Measurements from ENCODE around the gene PARP1. TPM values are rescaled to one million over a fixed set of nuclear protein-coding genes. Genes with fewer than 3 reads are reported as not detected.

The PARP1 gene
- total RNA-seq, 1 donor from 2014 or later = 237 TPM

DNA sequence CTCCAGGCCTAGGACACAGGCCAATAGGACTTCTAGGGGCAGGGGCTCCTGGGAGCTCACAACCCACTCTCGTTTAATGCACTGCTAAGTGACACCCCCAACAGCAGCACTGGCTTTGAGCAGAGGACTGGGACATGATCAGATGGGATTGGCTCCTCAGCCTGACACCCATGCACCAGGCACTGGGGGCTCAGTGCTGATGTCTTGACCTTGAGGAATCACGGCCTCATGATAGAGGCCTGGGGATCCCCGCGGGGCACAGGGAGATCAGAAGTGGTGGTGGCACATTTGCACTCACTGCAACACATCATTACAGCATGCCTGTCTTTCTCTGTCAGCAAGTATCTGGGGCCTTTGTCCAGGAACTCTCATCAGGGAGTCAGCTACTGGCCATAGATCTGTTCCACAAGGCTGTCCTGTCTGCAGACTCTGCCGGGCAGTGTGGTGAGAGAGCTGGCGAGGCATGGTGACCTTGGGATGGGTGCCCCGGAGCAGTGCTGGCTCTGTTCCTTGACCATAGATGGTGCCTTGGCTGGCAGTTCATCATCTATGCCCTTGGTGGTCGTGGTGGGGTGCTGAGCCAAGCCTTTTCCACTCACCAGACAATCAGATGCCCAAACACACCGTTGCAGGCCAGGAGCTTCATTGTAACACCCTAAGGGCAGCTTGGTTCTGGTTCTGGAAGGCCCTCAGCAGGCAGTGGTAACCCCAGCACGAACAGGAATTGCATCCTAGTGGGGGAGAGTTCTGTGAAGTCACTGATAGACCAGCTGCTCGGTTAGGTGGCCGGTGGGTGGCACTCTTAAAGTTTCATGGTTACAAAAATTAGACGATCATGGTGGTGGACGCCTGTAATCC is 22.2 kb upstream of the PARP1 start:
- H3K27me3 ChIP-seq = no peaks in the 10 kb centered on the region
- H3K27ac Mint-ChIP-seq = no peak overlapping the region
- H3K4me1 Mint-ChIP-seq = peaks cover 13% of the 10 kb centered on the region
- H3K9me3 ChIP-seq (ENCODE audit: low read depth) = no peaks in the 10 kb centered on the region
- no peak for TF ChIP-seq EZH2phosphoT487 (IDR thresholded peaks at IDR 0.05)
- no peak for TF ChIP-seq EZH2 (IDR thresholded peaks at IDR 0.05)
- TF ChIP-seq, protein P1, sequence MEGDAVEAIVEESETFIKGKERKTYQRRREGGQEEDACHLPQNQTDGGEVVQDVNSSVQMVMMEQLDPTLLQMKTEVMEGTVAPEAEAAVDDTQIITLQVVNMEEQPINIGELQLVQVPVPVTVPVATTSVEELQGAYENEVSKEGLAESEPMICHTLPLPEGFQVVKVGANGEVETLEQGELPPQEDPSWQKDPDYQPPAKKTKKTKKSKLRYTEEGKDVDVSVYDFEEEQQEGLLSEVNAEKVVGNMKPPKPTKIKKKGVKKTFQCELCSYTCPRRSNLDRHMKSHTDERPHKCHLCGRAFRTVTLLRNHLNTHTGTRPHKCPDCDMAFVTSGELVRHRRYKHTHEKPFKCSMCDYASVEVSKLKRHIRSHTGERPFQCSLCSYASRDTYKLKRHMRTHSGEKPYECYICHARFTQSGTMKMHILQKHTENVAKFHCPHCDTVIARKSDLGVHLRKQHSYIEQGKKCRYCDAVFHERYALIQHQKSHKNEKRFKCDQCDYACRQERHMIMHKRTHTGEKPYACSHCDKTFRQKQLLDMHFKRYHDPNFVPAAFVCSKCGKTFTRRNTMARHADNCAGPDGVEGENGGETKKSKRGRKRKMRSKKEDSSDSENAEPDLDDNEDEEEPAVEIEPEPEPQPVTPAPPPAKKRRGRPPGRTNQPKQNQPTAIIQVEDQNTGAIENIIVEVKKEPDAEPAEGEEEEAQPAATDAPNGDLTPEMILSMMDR (IDR thresholded peaks at IDR 0.05) = no peak
- H3K4me2 ChIP-seq = no peak overlapping the region
- H2AFZ ChIP-seq (replicated peaks) = no peak overlapping the region
- H4K20me1 ChIP-seq (ENCODE audit: low read depth) = no peaks in the 10 kb centered on the region
- no peak overlapping the region for H3K4me3 Mint-ChIP-seq
- H3K27ac ChIP-seq = no peak overlapping the region
- H3K36me3 ChIP-seq = no peaks in the 10 kb centered on the region
- no peaks in the 10 kb centered on the region for H3K9me3 Mint-ChIP-seq
- H3F3A ChIP-seq (ENCODE audit: low read depth) = no peaks in the 10 kb centered on the region
- H3K27me3 Mint-ChIP-seq (ENCODE audit: insufficient read depth, low read depth) = peaks cover 11% of the 10 kb centered on the region
- H3K9ac ChIP-seq = no peak overlapping the region
- H3K4me3 ChIP-seq = no peak overlapping the region
- H3K36me3 Mint-ChIP-seq = no peaks in the 10 kb centered on the region
- no peak for DNase-seq (ENCODE audit: low spot score)
- peaks cover 11% of the 10 kb centered on the region for H3K4me1 ChIP-seq
- no peaks in the 10 kb centered on the region for H3K79me2 ChIP-seq (ENCODE audit: low read depth)

DNA sequence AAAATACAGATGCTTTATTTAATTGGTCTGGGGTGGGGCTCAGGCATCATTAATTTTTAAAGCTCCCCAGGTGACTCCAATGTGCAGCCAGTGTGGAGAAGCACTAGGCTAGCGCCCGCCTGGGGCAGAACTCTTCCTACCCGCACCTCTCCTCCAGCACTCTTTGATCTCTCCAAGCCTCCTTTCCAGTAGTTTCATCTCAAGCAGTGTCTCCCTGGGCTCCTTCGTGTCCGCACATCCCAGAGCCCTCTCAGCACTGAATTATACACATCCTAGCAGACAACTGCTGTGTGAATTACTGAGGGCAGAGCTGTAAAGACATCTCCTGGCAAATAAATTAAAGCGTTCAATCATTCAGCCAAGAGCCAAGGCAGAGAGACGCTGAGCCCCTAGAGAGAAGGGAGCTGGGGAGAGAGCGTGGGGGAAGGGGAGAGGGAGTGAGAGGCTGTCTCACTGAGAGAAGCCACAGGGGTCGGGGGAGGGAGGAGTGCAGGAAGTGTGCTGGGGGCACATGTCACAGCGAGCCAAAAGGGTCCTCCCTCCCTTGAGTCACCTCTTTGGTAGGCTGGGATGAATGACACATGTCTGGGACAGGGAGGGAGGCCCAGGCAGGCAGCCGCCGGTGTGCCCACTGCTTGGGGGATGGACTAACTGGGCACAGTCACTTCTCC is 21.0 kb upstream of the PARP1 start:
- H3K27ac Mint-ChIP-seq = no peak overlapping the region
- Histone ChIP-seq H4K20me1 (ENCODE audit: low read depth) (no peaks in the 10 kb centered on the region), H2AFZ (replicated peaks) (peak overlapping the region; percentile 93), H3K36me3 (no peaks in the 10 kb centered on the region), H3K79me2 (ENCODE audit: low read depth) (no peaks in the 10 kb centered on the region), H3F3A (ENCODE audit: low read depth) (no peaks in the 10 kb centered on the region), H3K9me3 (ENCODE audit: low read depth) (no peaks in the 10 kb centered on the region), H3K4me2 (peak overlapping the region; percentile 45), H3K27ac (no peak overlapping the region), H3K9ac (no peak overlapping the region), H3K27me3 (no peaks in the 10 kb centered on the region), H3K4me3 (no peak overlapping the region), H3K4me1 (peaks cover 17% of the 10 kb centered on the region)
- DNase-seq (ENCODE audit: low spot score) = no peak
- H3K9me3 Mint-ChIP-seq = no peaks in the 10 kb centered on the region
- H3K4me3 Mint-ChIP-seq = no peak overlapping the region
- H3K27me3 Mint-ChIP-seq (ENCODE audit: insufficient read depth, low read depth) = peaks cover 11% of the 10 kb centered on the region
- H3K4me1 Mint-ChIP-seq = peaks cover 13% of the 10 kb centered on the region
- no peaks in the 10 kb centered on the region for H3K36me3 Mint-ChIP-seq
- TF ChIP-seq EZH2phosphoT487 (IDR thresholded peaks at IDR 0.05) (no peak), EZH2 (IDR thresholded peaks at IDR 0.05) (no peak)
- TF ChIP-seq, protein P1 (IDR thresholded peaks at IDR 0.05) = no peak

- Mint-ChIP-seq H3K27me3 (ENCODE audit: insufficient read depth, low read depth) (peaks cover 11% of the 10 kb centered on the region), H3K4me3 (no peak overlapping the region), H3K4me1 (peaks cover 13% of the 10 kb centered on the region), H3K9me3 (no peaks in the 10 kb centered on the region), H3K36me3 (no peaks in the 10 kb centered on the region), H3K27ac (no peak overlapping the region)
- Histone ChIP-seq H2AFZ (replicated peaks) (peak overlapping the region; percentile 93), H3K4me3 (no peak overlapping the region), H3K9me3 (ENCODE audit: low read depth) (no peaks in the 10 kb centered on the region), H3K79me2 (ENCODE audit: low read depth) (no peaks in the 10 kb centered on the region), H3F3A (ENCODE audit: low read depth) (no peaks in the 10 kb centered on the region), H3K36me3 (no peaks in the 10 kb centered on the region), H4K20me1 (ENCODE audit: low read depth) (no peaks in the 10 kb centered on the region), H3K4me2 (no peak overlapping the region), H3K27ac (no peak overlapping the region), H3K4me1 (peaks cover 17% of the 10 kb centered on the region), H3K27me3 (no peaks in the 10 kb centered on the region), H3K9ac (no peak overlapping the region)
- TF ChIP-seq, protein P1 (IDR thresholded peaks at IDR 0.05) = no peak
- TF ChIP-seq EZH2phosphoT487 (IDR thresholded peaks at IDR 0.05) (no peak), EZH2 (IDR thresholded peaks at IDR 0.05) (no peak)
- no peak for DNase-seq (ENCODE audit: low spot score)
These were observed 20.5 kb upstream of the PARP1 start for GRCh38 chr1:226428348-226428747.

All from neural progenitor cell (in vitro differentiated cells).